Liver (tissue), 9 donors: ENCODE data around the gene CDH22. TPM values are rescaled to one million over a fixed set of nuclear protein-coding genes. Genes with fewer than 3 reads are reported as not detected.

Experiments
- DNase-seq: peaks from one replicate; pipeline ENCODE4 v3.0.0-alpha.2; 2017; ENCODE audit warnings: low spot score
- H3K27ac ChIP-seq, 2 donors: one replicate each; pipeline ENCODE4 v1.7.0; 2013; ENCODE audit warnings: inconsistent platforms in 2 of 2, low read length in 2 of 2, control low read depth in 1 of 2, low read depth in 1 of 2, mild to moderate bottlenecking in 1 of 2
- H3K27me3 ChIP-seq, 4 donors: one replicate each; pipeline versions ENCODE4 v1.6.1 to v1.7.0; 2013; ENCODE audit warnings: low read length in 3 of 4, inconsistent platforms in 1 of 4, mild to moderate bottlenecking in 1 of 4, moderate library complexity in 1 of 4; ENCODE audit not compliant: control insufficient read depth in 4 of 4, insufficient read depth in 4 of 4
- H3K36me3 ChIP-seq, 4 donors: one replicate each; pipeline versions ENCODE4 v1.6.1 to v1.7.0; 2013; ENCODE audit warnings: low read length in 3 of 4, mild to moderate bottlenecking in 3 of 4, low read depth in 1 of 4, moderate library complexity in 1 of 4; ENCODE audit not compliant: control insufficient read depth in 4 of 4, insufficient read depth in 3 of 4
- H3K4me1 ChIP-seq, 4 donors: one replicate each; pipeline versions ENCODE4 v1.6.1 to v1.7.0; 2013; ENCODE audit warnings: low read length in 3 of 4, mild to moderate bottlenecking in 3 of 4, moderate library complexity in 1 of 4; ENCODE audit not compliant: control insufficient read depth in 4 of 4, insufficient read depth in 4 of 4
- H3K4me3 ChIP-seq, 3 donors: one replicate each; pipeline versions ENCODE4 v1.6.1 to v1.7.0; 2013; ENCODE audit warnings: low read length in 3 of 3, control low read depth in 1 of 3, low read depth in 1 of 3, mild to moderate bottlenecking in 1 of 3
- H3K9ac ChIP-seq, 2 donors: one replicate each; pipeline ENCODE4 v1.7.0; 2013; ENCODE audit warnings: low read length in 2 of 2, mild to moderate bottlenecking in 2 of 2, moderate library complexity in 2 of 2, control low read depth in 1 of 2, low read depth in 1 of 2
- H3K9me3 ChIP-seq, 4 donors: one replicate each; pipeline versions ENCODE4 v1.6.1 to v1.7.0; 2013; ENCODE audit warnings: low read length in 3 of 4; ENCODE audit not compliant: control insufficient read depth in 4 of 4
- EGR1 ChIP-seq, 2 donors: IDR thresholded peaks; 2 replicates each; pipeline ENCODE4 v1.6.1; 2016 to 2018; ENCODE audit warnings: antibody characterized with exemption in 2 of 2, low read depth in 2 of 2
- FOXA1 ChIP-seq: IDR thresholded peaks from 2 replicates; pipeline ENCODE4 v1.6.1; 2016; ENCODE audit warnings: antibody characterized with exemption
- FOXA2 ChIP-seq: IDR thresholded peaks from 2 replicates; pipeline ENCODE4 v1.6.1; 2016; ENCODE audit warnings: antibody characterized with exemption
- GABPA ChIP-seq, 2 donors: IDR thresholded peaks in 1 of 2; conservative IDR thresholded peaks in 1 of 2; 2 replicates each; pipeline ENCODE4 v1.6.1; 2016; ENCODE audit warnings: antibody characterized with exemption in 2 of 2, mild to moderate bottlenecking in 1 of 2, moderate library complexity in 1 of 2
- HNF4A ChIP-seq, 2 donors: conservative IDR thresholded peaks; 2 replicates each; pipeline ENCODE4 v1.6.1; 2016; ENCODE audit warnings: antibody characterized with exemption in 2 of 2, mild to moderate bottlenecking in 2 of 2
- JUND ChIP-seq, 2 donors: IDR thresholded peaks; 2 replicates each; pipeline ENCODE4 v1.6.1; 2016; ENCODE audit warnings: antibody characterized with exemption in 2 of 2
- RAD21 ChIP-seq, 2 donors: IDR thresholded peaks; 2 replicates each; pipeline ENCODE4 v1.6.1; 2016; ENCODE audit warnings: antibody characterized with exemption in 2 of 2, mild to moderate bottlenecking in 2 of 2
- RXRA ChIP-seq, 2 donors: IDR thresholded peaks; 2 replicates each; pipeline ENCODE4 v1.6.1; 2017 to 2018; ENCODE audit warnings: antibody characterized with exemption in 2 of 2, mild to moderate bottlenecking in 1 of 2
- SP1 ChIP-seq: IDR thresholded peaks from 2 replicates; pipeline ENCODE4 v1.6.1; 2018; ENCODE audit warnings: antibody characterized with exemption, mild to moderate bottlenecking
- TAF1 ChIP-seq: conservative IDR thresholded peaks from 2 replicates; pipeline ENCODE4 v1.6.1; 2016; ENCODE audit warnings: antibody characterized with exemption, mild to moderate bottlenecking
- YY1 ChIP-seq: IDR thresholded peaks from 2 replicates; pipeline ENCODE4 v1.6.1; 2016; ENCODE audit warnings: antibody characterized with exemption, mild to moderate bottlenecking
- WGBS: extraction: QIAGEN DNeasy Blood & Tissue Kit; methylation state at CpG from one replicate; pipeline ENCODE4 v1.1.7; 2013; 5-methylcytosine and 5-hydroxymethylcytosine counted together
- polyA plus RNA-seq, 2 donors: library from polyadenylated mRNA; stranded (reverse) in 1 of 2; unstranded in 1 of 2; fragments of 200-250 nt in 1 of 2; fragments of >200 nt in 1 of 2; fragmentation: Nextera tagmentation in 1 of 2; extraction: Ambion mirVana in 1 of 2; gene quantifications; one replicate each; pipeline versions ENCODE4 v1.2.1 to v1.2.3, GENCODE V29; 2013 to 2015
- total RNA-seq, 2 donors: library from RNA; depleted of rRNA; stranded (reverse); fragments of >200 nt; gene quantifications; one replicate each; pipeline ENCODE4 v1.2.3, GENCODE V29; 2014
- TF ChIP-seq, protein P1 (sequence below): IDR thresholded peaks from 2 replicates; pipeline ENCODE4 v1.6.1; 2016; ENCODE audit warnings: antibody characterized with exemption
- TF ChIP-seq, protein P2 (sequence below): IDR thresholded peaks from 2 replicates; pipeline ENCODE4 v1.6.1; 2016; ENCODE audit warnings: antibody characterized with exemption
- TF ChIP-seq, protein P3 (sequence below): IDR thresholded peaks from 2 replicates; pipeline ENCODE4 v1.6.1; 2016; ENCODE audit warnings: antibody characterized with exemption, mild to moderate bottlenecking
- TF ChIP-seq, protein P4 (sequence below): fragments of 150-350 bp; IDR thresholded peaks from 2 replicates; pipeline ENCODE4 v1.5.1; 2017; ENCODE audit warnings: improper control_type of control experiment, low read depth, low read length; ENCODE audit not compliant: missing input control
- donor health status: healthy.
- donor health status: healthy.
- donor health status: healthy.
- donor health status: healthy.
- donor health status: healthy.

CDH22 gene
- total and polyA plus RNA-seq, 4 donors: 0.02 TPM; not detected in 3

DNA sequence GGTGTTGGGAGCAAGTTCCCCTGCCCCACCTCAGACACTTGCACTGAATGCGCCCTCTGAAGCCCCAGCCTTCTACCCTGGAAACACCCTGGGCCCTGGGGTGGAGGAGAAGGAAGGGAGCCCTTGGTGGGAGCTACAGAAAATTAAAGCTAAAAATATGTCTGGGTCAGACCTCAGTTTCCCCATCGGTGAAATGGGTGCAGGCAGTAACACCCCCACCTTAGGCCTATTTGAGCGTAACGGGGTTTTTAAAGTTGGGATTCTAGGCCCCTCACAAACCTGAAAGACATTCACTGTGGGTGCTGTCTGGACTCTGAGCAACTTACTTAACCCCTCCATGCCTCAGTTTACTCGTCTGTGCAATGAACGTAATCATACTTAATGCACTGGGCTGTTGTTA, 19.3 kb upstream of the CDH22 start (continued):
- TF ChIP-seq, protein P1, sequence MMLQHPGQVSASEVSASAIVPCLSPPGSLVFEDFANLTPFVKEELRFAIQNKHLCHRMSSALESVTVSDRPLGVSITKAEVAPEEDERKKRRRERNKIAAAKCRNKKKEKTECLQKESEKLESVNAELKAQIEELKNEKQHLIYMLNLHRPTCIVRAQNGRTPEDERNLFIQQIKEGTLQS: no peak
- TF ChIP-seq RAD21 (IDR thresholded peaks at IDR 0.05) (no peak), YY1 (no peak), TAF1 (no peak), FOXA2 (no peak)

DNA sequence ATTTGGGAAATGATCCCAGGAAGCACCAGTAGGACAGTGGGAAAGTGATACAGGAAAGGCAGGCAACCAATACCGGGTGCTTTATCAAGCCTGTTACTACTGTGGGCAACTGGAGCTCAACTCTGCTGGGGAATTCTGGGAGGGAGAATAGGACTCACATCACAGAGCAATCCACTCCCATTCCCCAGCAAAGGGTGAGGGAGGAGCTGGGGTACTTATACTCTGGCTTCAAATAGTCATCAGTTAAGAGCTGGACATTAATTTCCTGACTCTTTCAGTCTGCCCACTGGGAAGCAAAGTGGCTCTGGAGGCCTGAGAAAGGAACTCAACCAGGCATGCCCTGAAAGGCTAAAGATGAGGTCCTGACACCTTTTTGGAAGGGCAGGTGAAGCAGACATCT, 17.5 kb upstream of the CDH22 start:
- H3K9ac ChIP-seq: no peak overlapping the region
- no peaks in the 10 kb centered on the region for H3K36me3 ChIP-seq
- H3K27me3 ChIP-seq: no peaks in the 10 kb centered on the region
- TF ChIP-seq HNF4A (conservative IDR thresholded peaks at IDR 0.05): no peak
- TF ChIP-seq SP1: no peak
- TF ChIP-seq JUND (IDR thresholded peaks at IDR 0.05): no peak
- no peak for TF ChIP-seq GABPA (IDR thresholded peaks at IDR 0.05 in 1 of 2, conservative IDR thresholded peaks at IDR 0.05 in 1 of 2)
- no peak for TF ChIP-seq FOXA1
- TF ChIP-seq, protein P2, sequence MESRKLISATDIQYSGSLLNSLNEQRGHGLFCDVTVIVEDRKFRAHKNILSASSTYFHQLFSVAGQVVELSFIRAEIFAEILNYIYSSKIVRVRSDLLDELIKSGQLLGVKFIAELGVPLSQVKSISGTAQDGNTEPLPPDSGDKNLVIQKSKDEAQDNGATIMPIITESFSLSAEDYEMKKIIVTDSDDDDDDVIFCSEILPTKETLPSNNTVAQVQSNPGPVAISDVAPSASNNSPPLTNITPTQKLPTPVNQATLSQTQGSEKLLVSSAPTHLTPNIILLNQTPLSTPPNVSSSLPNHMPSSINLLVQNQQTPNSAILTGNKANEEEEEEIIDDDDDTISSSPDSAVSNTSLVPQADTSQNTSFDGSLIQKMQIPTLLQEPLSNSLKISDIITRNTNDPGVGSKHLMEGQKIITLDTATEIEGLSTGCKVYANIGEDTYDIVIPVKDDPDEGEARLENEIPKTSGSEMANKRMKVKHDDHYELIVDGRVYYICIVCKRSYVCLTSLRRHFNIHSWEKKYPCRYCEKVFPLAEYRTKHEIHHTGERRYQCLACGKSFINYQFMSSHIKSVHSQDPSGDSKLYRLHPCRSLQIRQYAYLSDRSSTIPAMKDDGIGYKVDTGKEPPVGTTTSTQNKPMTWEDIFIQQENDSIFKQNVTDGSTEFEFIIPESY: no peak
- no peak for TF ChIP-seq EGR1 (IDR thresholded peaks at IDR 0.05; ENCODE audit: low read depth in 2 of 2)
- TF ChIP-seq, protein P3, sequence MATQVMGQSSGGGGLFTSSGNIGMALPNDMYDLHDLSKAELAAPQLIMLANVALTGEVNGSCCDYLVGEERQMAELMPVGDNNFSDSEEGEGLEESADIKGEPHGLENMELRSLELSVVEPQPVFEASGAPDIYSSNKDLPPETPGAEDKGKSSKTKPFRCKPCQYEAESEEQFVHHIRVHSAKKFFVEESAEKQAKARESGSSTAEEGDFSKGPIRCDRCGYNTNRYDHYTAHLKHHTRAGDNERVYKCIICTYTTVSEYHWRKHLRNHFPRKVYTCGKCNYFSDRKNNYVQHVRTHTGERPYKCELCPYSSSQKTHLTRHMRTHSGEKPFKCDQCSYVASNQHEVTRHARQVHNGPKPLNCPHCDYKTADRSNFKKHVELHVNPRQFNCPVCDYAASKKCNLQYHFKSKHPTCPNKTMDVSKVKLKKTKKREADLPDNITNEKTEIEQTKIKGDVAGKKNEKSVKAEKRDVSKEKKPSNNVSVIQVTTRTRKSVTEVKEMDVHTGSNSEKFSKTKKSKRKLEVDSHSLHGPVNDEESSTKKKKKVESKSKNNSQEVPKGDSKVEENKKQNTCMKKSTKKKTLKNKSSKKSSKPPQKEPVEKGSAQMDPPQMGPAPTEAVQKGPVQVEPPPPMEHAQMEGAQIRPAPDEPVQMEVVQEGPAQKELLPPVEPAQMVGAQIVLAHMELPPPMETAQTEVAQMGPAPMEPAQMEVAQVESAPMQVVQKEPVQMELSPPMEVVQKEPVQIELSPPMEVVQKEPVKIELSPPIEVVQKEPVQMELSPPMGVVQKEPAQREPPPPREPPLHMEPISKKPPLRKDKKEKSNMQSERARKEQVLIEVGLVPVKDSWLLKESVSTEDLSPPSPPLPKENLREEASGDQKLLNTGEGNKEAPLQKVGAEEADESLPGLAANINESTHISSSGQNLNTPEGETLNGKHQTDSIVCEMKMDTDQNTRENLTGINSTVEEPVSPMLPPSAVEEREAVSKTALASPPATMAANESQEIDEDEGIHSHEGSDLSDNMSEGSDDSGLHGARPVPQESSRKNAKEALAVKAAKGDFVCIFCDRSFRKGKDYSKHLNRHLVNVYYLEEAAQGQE: no peak
- TF ChIP-seq YY1: no peak
- TF ChIP-seq, protein P4, sequence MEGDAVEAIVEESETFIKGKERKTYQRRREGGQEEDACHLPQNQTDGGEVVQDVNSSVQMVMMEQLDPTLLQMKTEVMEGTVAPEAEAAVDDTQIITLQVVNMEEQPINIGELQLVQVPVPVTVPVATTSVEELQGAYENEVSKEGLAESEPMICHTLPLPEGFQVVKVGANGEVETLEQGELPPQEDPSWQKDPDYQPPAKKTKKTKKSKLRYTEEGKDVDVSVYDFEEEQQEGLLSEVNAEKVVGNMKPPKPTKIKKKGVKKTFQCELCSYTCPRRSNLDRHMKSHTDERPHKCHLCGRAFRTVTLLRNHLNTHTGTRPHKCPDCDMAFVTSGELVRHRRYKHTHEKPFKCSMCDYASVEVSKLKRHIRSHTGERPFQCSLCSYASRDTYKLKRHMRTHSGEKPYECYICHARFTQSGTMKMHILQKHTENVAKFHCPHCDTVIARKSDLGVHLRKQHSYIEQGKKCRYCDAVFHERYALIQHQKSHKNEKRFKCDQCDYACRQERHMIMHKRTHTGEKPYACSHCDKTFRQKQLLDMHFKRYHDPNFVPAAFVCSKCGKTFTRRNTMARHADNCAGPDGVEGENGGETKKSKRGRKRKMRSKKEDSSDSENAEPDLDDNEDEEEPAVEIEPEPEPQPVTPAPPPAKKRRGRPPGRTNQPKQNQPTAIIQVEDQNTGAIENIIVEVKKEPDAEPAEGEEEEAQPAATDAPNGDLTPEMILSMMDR: no peak
- TF ChIP-seq RAD21 (IDR thresholded peaks at IDR 0.05): no peak
- TF ChIP-seq FOXA2: no peak
- TF ChIP-seq RXRA (IDR thresholded peaks at IDR 0.05): no peak
- H3K4me1 ChIP-seq: no peaks in the 10 kb centered on the region
- no peak for DNase-seq
- no peak overlapping the region for H3K27ac ChIP-seq
- WGBS: 69% methylated on average over 1 of the region's 1 CpG
- no peaks in the 10 kb centered on the region for H3K9me3 ChIP-seq
- H3K4me3 ChIP-seq: no peak overlapping the region
